GM06990 (cell line): ENCODE results near the gene LARGE2.

ENCODE experiments used
- DNase-seq: peaks from one replicate; pipeline ENCODE4 v3.0.0-alpha.2; 2011; ENCODE audit not compliant: insufficient read length; ENCODE audit errors: extremely low read depth
- H3K27me3 ChIP-seq: replicated peaks from 2 replicates; pipeline ENCODE4 v1.6.0; 2011; ENCODE audit warnings: low read length; ENCODE audit not compliant: control insufficient read depth, insufficient read depth
- H3K36me3 ChIP-seq: 2 replicates; pipeline ENCODE4 v1.5.1; 2011; ENCODE audit warnings: low read length; ENCODE audit not compliant: control insufficient read depth, insufficient read depth
- H3K4me3 ChIP-seq: replicated peaks from 2 replicates; pipeline ENCODE4 v1.5.1; 2011; ENCODE audit warnings: low read depth, mild to moderate bottlenecking, control low read depth, low read length
- CTCF ChIP-seq: IDR thresholded peaks from 2 replicates; pipeline ENCODE4 v1.5.1; 2011; ENCODE audit warnings: low read length, control low read depth, mild to moderate bottlenecking, inconsistent platforms; ENCODE audit not compliant: insufficient read depth, poor library complexity, severe bottlenecking

Gene LARGE2

GRCh38 chr11:45913942-45914635 lies 8.4 kb upstream of the LARGE2 start:
- TF ChIP-seq CTCF: no peak
- H3K36me3 ChIP-seq: peaks cover 43% of the 10 kb centered on the region

DNA sequence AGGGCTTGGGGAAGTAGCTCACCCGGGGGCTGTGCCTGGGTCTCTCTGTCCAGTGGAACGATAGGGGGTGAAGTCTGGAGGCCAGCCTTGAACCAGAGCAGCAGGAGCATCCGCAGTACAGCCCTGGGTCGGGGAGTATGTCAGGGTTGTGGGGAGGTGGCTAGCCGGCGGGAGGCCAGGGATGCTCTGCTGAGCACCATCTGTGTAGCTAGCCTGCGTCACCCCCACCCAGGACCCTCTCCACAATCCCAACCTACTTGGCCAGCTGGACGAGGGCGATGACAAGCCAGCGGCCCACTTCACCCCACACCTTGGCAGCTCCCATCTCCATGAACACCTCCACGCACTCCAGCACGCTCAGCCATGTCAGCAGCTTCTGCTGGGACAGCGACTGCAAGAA lies 7.0 kb upstream of the LARGE2 start:
- no peak overlapping the region for H3K4me3 ChIP-seq
- TF ChIP-seq CTCF: no peak
- no peak for DNase-seq
- H3K36me3 ChIP-seq: peaks cover 31% of the 10 kb centered on the region
- no peaks in the 10 kb centered on the region for H3K27me3 ChIP-seq

More at GRCh38 chr11:45913942-45914635, 8.4 kb upstream of the LARGE2 start:
- Histone ChIP-seq H3K4me3 (no peak overlapping the region), H3K27me3 (no peaks in the 10 kb centered on the region)
- no peak for DNase-seq

DNA sequence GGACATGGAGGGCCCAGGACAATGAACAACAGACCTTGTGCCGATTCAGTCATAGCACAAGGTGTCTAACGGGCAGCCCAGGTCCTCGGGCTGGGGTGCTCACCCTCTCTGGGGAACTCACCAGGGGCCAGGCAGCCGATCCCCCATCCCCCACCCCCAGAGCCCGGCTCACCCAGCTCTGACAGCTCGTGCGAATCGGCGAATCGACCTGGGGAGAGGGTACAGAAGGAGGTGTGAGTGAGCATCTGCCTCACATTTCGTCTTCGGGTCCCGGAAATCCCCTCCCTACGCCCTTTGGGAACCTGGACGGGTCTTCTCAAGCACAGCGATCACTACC lies 5.2 kb upstream of the LARGE2 start:
- TF ChIP-seq CTCF: no peak
- no peaks in the 10 kb centered on the region for H3K27me3 ChIP-seq
- no peak for DNase-seq
- peaks cover 23% of the 10 kb centered on the region for H3K36me3 ChIP-seq
- peak overlapping the region; percentile 99 for H3K4me3 ChIP-seq

DNA sequence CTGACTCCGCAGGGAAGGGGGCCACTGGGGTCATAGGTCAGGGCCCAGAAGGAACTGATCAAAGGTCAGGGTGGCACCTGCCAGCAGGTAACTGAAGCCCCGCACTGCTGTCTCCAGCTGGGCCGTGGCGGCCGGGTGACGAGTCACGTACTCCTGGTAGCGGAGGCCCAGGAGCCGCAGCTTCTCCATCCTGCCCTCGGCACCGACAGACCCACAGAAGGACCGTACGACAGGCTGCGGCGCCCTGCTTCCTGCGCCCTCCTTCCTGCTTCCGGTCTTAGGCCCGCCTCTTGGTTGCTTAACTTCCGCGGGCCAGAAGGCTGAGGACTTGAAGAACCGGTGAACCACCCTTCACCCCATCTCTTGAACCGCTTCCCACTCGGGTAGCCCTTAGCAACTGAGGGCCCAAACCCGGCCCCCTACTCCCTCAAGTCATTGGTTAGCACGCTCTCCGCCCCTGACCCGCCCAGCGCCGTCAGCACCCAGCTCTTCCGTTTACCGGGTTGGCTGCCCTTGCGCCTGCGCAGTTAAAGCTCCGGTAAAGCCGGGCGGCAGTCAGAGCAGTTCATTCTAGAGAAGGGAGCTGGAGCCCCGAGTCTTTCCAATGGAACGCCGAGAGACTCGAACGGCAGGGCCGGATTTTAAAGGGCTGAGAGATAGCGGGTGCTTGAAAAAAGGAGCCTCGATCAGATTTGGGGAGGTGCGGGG lies 4.7 kb upstream of the LARGE2 start, which contains the start of gene PEX16:
TSS of gene PEX16 (minus strand) at position 255 of the 708 bp plus-strand sequence. CDS start at position 189, 66 bp downstream.
- Histone ChIP-seq H3K27me3 (no peaks in the 10 kb centered on the region), H3K36me3 (peaks cover 23% of the 10 kb centered on the region), H3K4me3 (peak within 1 kb of the TSS; percentile 99)
- peak; percentile 97 for DNase-seq
- no peak for TF ChIP-seq CTCF

- DNase-seq: peak; percentile 76
- no peak for TF ChIP-seq CTCF
- Histone ChIP-seq H3K36me3 (peaks cover 18% of the 10 kb centered on the region), H3K27me3 (peaks cover under 1% of the 10 kb centered on the region; the same call in 1 of the 2 replicates), H3K4me3 (peak overlapping the region; percentile 99)
These were observed 4.0 kb upstream of the LARGE2 start for GRCh38 chr11:45918331-45918941.
